ENCODE measurements around the gene MTERF4.

MTERF4 gene

DNA sequence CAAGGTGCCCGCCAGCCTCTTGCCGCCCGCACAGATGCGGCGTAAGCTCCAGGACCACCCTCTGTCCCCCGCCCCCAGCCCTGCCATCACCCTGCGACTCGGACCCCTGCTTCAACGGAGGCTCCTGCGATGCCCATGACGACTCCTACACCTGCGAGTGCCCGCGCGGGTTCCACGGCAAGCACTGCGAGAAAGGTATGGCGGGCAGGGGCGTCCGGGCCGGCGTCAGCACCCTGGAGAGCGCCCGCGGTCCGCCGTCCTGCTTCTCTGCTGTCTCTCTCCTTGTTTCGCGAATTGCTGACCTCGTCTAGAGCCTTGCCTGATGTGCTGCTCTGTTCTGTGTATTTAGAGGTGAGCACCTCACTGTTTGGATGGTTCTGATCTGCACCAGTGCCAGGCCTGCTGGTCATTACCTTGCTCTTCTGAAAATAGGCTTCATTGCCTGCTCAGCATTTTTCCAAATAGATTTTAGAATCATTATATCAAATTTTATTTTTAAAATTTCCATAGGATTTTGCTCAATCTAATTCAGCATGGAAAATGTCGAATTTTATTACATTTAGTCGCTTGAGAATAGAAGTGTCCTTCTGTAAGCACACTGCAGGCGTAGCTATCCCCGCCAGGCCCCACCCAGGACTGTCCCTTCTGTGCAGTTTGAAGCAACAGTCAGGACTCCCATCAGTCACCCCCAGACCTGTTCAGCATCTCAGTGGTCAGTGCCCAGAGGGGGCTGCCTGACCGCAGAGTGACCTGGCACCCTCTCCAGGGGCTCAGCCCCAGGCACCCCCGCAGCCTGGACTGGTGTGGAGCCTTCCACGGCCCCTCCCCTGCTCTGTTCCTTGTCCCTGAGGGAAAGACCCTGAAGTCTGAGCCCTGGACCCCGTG lies 52.1 kb downstream of the MTERF4 start:
- no peak for DNase-seq (ENCODE audit: low read depth)
- no peak overlapping the region for H3K4me3 ChIP-seq (ENCODE audit: low read depth, low read length)
- TF ChIP-seq, protein P1, sequence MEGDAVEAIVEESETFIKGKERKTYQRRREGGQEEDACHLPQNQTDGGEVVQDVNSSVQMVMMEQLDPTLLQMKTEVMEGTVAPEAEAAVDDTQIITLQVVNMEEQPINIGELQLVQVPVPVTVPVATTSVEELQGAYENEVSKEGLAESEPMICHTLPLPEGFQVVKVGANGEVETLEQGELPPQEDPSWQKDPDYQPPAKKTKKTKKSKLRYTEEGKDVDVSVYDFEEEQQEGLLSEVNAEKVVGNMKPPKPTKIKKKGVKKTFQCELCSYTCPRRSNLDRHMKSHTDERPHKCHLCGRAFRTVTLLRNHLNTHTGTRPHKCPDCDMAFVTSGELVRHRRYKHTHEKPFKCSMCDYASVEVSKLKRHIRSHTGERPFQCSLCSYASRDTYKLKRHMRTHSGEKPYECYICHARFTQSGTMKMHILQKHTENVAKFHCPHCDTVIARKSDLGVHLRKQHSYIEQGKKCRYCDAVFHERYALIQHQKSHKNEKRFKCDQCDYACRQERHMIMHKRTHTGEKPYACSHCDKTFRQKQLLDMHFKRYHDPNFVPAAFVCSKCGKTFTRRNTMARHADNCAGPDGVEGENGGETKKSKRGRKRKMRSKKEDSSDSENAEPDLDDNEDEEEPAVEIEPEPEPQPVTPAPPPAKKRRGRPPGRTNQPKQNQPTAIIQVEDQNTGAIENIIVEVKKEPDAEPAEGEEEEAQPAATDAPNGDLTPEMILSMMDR (IDR thresholded peaks at IDR 0.05; ENCODE audit: insufficient read depth, low read depth, low read length, missing control alignments), result no peak

- TF ChIP-seq, protein P1 (IDR thresholded peaks at IDR 0.05; ENCODE audit: insufficient read depth, low read depth, low read length, missing control alignments), result no peak
- no peak for DNase-seq (ENCODE audit: low read depth)
- H3K4me3 ChIP-seq (ENCODE audit: low read depth, low read length), result no peak overlapping the region
Observed at GRCh38 chr2:241048949-241049343, 53.1 kb downstream of the MTERF4 start.

DNA sequence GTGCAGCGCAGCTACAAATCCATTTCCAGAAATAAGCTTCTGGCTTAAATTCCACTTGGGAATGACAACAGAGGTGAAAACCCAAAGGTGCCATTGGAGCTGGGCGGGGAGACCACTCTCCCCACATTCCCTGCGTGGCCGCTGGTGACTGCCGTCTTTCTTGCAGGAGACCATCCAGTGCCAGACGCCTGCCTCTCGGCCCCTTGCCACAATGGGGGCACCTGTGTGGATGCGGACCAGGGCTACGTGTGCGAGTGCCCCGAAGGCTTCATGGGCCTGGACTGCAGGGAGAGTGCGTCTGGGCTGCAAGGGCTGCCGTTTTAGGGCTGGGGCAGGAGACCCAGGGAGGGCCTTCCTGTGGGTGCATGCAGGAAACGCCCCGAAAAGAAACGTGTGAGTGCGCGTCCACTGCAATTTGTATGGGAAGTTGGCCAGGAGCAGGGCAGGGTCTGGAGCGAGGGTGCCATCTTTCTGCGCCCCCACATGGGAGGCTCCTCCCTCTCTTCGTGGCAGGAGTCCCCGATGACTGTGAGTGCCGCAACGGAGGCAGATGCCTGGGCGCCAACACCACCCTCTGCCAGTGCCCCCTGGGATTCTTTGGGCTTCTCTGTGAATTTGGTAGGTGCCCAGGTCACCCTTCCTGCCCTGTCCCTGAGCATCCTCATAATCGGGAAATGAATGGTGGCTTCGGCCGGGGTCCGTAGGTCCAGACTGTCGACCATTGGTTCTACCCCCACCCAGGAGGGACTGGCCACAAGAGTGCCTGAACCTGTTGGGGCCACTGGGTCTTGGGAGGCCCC lies 53.7 kb downstream of the MTERF4 start:
- no peak for DNase-seq (ENCODE audit: low read depth)
- H3K4me3 ChIP-seq (ENCODE audit: low read depth, low read length), result no peak overlapping the region
- TF ChIP-seq, protein P1 (IDR thresholded peaks at IDR 0.05; ENCODE audit: insufficient read depth, low read depth, low read length, missing control alignments), result no peak

- H3K4me3 ChIP-seq (ENCODE audit: low read depth, low read length), result no peak overlapping the region
- TF ChIP-seq, protein P1 (IDR thresholded peaks at IDR 0.05; ENCODE audit: insufficient read depth, low read depth, low read length, missing control alignments), result no peak
- DNase-seq (ENCODE audit: low read depth), result no peak
Observed at GRCh38 chr2:241047253-241048010, 54.7 kb downstream of the MTERF4 start.

Data from GM12865 (cell line).